Thyroid gland (tissue), 4 donors: ENCODE results near the gene CPA2.

Experiments
- CTCF ChIP-seq, 6 experiments: fragments of 200-600 bp in 3 of 6; fragments of 450-650 bp in 3 of 6; sonication (generic) in 3 of 6; IDR thresholded peaks; one replicate each; pipeline ENCODE4 v1.5.1; 2016 to 2019; ENCODE audit warnings: antibody characterized with exemption in 6 of 6, mild to moderate bottlenecking in 2 of 6, inconsistent platforms in 1 of 6, moderate library complexity in 1 of 6
- POLR2A ChIP-seq, 2 donors: fragments of 450-650 bp; IDR thresholded peaks; one replicate each; pipeline ENCODE4 v1.6.1; 2017; ENCODE audit warnings: antibody characterized with exemption in 2 of 2, mild to moderate bottlenecking in 2 of 2, moderate library complexity in 1 of 2

GRCh38 chr7:130301501-130302020 is 34.9 kb downstream of the CPA2 start:
- no peak for TF ChIP-seq CTCF (IDR thresholded peaks at IDR 0.05)
- TF ChIP-seq POLR2A (IDR thresholded peaks at IDR 0.05): no peak
